ENCODE results near the gene PRKCSH.

Gene PRKCSH

DNA sequence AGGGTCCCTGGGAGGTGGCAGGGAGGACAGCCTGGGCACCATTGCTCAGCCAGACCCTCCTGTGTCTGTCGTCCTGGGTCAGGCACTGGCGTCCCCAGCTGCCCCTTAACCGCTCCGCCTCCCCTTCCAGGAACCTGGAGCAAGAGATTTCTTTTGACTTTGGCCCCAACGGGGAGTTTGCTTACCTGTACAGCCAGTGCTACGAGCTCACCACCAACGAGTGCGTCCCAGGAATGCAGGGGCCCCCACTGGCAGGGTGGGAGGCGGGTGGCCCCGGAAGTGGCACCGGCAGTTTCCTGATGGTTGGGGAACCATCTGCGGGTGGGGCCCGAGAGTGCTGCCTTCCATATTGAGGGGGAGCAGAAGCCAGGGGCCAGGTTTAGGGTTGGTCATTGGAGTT lies 13.0 kb downstream of the PRKCSH start:
- TF ChIP-seq, protein P1, sequence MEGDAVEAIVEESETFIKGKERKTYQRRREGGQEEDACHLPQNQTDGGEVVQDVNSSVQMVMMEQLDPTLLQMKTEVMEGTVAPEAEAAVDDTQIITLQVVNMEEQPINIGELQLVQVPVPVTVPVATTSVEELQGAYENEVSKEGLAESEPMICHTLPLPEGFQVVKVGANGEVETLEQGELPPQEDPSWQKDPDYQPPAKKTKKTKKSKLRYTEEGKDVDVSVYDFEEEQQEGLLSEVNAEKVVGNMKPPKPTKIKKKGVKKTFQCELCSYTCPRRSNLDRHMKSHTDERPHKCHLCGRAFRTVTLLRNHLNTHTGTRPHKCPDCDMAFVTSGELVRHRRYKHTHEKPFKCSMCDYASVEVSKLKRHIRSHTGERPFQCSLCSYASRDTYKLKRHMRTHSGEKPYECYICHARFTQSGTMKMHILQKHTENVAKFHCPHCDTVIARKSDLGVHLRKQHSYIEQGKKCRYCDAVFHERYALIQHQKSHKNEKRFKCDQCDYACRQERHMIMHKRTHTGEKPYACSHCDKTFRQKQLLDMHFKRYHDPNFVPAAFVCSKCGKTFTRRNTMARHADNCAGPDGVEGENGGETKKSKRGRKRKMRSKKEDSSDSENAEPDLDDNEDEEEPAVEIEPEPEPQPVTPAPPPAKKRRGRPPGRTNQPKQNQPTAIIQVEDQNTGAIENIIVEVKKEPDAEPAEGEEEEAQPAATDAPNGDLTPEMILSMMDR (IDR thresholded peaks at IDR 0.05) = no peak
- no peak for TF ChIP-seq ZFX (IDR thresholded peaks at IDR 0.05; ENCODE audit: borderline replicate concordance)
- H3K27ac ChIP-seq = no peak overlapping the region

DNA sequence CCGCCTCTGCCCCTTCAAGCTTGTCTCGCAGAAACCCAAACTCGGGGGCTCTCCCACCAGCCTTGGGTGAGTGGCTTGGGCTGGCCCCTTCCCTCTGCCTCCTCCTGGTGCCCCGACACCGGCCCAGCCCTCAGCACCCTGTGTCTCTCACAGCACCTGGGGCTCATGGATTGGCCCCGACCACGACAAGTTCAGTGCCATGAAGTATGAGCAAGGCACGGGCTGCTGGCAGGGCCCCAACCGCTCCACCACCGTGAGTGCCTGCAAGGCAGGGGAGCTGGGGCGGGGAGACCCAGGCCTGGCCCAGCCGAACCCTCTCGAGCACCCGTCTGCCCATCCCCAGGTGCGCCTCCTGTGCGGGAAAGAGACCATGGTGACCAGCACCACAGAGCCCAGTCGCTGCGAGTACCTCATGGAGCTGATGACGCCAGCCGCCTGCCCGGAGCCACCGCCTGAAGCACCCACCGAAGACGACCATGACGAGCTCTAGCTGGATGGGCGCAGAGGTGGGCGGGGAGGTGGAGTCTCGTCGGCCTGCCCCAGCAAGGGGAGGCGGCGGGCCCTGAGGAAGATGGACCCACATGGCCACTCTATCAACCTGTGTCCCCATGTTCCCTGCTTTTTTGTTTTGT lies 13.6 kb downstream of the PRKCSH start:
- TF ChIP-seq ZFX (IDR thresholded peaks at IDR 0.05; ENCODE audit: borderline replicate concordance) = no peak
- TF ChIP-seq, protein P1 (IDR thresholded peaks at IDR 0.05) = no peak
- no peak overlapping the region for H3K27ac ChIP-seq

DNA sequence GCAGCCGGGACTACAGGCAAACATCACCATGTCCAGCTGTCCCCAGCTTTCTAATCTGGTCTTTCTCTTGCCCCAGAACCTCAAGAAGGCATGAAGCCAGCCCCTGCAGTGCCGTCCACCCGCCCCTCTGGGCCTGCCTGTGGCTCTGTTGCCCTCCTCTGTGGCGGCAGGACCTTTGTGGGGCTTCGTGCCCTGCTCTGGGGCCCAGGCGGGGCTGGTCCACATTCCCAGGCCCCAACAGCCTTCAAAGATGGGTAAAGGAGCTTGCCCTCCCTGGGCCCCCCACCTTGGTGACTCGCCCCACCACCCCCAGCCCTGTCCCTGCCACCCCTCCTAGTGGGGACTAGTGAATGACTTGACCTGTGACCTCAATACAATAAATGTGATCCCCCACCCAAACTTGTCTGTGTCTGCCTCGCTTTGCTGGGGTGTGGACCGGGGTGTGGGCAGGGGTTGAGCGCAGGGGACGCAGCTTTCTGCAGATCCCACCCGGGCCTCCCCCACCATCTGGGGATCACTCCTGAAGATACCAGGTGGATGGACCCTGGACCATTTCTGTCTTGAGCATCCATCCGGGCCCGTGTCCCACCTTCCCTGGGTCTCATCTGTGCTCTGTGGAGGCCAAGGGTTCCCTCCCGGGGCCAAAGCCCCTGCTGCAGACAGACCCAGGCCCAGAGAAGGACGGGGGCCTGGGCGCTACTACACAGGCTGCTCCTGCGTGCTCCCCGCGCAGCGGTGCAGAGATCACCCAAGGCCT lies 15.3 kb downstream of the PRKCSH start:
- TF ChIP-seq ZFX (IDR thresholded peaks at IDR 0.05; ENCODE audit: borderline replicate concordance) = no peak
- TF ChIP-seq, protein P1 (IDR thresholded peaks at IDR 0.05) = no peak
- no peak overlapping the region for H3K27ac ChIP-seq

DNA sequence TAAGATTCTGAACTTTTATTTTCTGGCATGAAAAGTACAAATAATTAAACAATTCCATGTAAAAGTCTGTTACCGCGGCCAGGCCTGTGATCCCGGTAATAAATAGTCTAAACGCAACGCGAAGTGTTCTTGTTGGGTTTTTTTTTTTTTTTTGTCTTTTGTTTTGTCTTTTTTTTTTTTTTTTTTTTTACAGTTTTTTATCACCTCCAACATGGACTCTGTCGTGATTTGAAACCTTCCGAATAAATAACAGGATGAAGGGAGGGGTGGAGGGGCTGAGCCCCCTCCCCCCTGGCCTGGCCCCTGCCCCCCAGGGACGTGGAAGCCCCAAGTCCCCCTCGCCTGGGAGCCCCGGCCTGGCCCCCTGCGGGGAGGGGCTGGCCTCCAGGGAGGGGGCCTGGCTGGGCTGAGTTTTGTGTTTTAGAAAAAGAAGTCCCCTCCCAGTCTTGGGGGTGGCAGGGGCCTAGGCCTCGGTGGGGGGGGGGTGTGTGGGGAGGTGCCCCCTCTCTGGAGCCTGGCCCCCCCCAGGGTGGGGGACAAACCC lies 16.0 kb downstream of the PRKCSH start:
- H3K27ac ChIP-seq = no peak overlapping the region
- no peak for TF ChIP-seq ZFX (IDR thresholded peaks at IDR 0.05; ENCODE audit: borderline replicate concordance)
- TF ChIP-seq, protein P1 (IDR thresholded peaks at IDR 0.05) = no peak

DNA sequence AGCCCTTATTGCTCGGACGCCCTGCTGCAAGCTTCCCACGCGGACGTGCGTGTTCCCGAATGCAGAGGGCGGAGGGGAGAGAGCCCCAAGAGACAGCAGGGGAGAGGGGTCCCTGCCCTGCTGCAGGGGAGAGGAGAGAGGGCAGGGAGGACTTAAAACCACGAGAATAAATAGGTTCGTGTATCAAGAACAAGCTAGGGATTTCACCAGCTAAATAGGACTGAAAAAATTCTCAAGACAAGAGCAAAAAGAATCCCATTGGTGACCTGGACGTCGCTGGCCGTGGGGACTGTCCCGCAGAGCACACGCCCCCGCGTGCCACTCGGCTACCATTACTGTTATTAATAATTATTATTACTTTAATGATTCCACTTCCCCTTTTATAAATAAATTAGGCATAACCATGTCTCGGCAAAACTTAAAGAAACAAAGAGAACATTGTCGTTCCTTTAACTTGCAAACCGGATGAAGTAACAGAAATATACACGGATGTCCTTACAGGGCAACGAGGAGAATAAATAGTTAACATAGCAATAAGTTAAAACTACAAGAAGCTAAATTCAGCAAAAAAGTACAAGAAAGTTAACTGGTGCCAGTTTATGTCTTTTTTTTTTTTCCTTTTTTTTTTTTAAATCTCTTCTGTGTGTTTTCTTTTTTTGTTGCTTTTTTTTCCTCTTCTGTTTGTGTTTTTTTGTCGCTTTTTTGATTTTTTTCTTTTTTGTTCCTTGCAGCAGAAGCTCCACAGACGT lies 16.6 kb downstream of the PRKCSH start:
- no peak for TF ChIP-seq ZFX (IDR thresholded peaks at IDR 0.05; ENCODE audit: borderline replicate concordance)
- TF ChIP-seq, protein P1 (IDR thresholded peaks at IDR 0.05) = no peak
- H3K27ac ChIP-seq = no peak overlapping the region

DNA sequence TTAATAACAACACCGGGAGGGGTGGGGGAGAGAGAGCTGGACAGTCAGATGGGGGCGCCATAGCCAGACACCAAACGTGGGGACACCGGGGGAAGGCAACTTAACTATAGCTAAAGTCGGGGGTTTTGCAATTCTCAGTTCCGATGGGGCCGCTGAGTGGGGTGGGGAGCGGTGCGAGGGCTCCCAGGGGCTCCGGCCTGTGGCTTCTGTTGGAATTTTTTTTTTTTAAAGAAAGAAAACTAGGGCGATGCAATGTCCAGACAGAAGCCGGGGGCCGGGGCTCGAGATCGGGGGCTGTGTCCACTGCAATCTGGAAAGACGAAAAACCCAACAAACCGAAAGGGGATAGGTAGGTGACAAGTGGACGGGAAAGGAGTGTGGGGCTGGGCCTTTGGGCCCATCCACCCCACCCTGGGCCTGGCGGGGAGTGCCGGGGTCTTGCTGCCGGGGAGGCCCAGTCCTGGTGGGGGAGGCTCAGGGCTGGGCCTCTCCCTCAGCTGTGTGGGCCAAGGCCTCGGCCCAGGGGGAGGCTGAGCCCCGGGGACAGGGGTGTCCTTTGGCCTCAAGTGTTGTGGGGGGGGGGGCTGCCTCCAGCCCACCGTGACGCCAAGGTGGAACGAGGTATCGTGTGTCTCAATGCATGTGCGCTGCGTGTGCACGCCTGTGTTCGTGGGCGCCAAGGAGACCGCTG lies 17.3 kb downstream of the PRKCSH start:
- H3K27ac ChIP-seq = no peak overlapping the region
- TF ChIP-seq, protein P1 (IDR thresholded peaks at IDR 0.05) = peak; percentile 18; the same call in 1 of the 2 replicates
- no peak for TF ChIP-seq ZFX (IDR thresholded peaks at IDR 0.05; ENCODE audit: borderline replicate concordance)

Measured in 22Rv1 (cell line).